Ramos (cell line): Measurements from ENCODE around the gene WNT7A.

Experiments used
- in situ Hi-C: fragments of 300-500 bp; cut with MboI; formaldehyde crosslinking; loops from one replicate; pipeline ENCODE4 v1.14.3; 2022; ENCODE audit warnings: low sequenced_read_pairs; ENCODE audit not compliant: unreplicated experiment

Gene WNT7A

DNA sequence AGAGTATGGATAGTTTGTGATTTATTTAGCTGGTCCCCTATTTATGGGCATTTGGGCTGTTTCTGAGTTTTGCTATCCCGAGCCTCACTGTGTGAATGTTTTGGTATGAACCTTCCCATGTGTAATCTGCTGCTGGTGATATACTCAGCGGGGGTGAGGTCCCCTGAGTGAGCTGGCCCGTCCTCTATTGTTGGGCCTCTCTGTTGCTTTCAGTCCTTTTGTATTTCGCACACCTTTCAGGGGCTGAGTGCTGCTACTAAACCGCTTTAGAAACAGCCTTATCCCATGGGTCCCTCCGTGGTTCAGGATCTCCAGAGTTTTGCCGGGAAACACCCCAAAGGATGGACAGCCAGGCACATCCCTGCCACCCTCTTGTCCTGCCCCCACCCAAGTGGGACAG lies 94.5 kb downstream of the WNT7A start:
- in situ Hi-C loops: no loop called here

DNA sequence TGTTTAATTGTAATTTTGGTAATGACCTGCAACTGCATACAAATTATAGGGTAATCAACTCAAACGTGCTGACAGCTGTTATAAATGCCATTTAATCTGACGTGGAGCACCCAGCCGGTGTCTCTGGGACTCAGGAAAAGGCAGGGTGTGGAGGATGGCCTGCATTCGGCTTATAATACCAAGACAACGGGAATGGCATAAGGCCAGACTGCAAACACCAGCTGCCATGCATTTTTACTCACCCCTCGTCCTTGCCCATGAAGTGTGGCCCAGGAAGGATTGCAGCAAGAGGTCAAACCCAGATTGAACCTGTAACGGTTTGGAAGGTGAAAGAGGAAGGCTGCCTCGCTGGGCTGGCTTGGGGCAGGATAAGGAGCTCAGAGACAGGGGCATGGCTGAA lies 96.4 kb downstream of the WNT7A start:
- in situ Hi-C loops: no loop called here

DNA sequence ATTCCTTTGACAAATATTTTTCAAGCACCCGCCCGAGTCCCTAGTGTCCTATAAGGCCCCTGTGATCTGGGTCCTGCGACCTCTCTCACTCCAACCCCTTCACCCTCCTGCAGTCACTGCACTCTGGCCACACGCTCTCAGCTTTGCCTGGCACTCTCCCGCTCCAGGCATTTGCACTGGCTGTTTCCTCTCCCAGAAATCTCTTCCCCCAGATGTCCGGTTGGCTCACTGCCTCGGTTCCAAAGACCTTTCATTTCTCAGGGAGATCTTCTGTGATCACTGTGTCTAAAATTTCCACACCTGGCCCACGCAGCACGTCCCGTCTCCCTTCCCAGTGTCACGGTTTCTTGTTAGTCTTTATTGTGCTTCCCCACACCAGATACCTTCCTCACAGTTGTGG lies 97.4 kb downstream of the WNT7A start:
- in situ Hi-C loops: no loop called here

DNA sequence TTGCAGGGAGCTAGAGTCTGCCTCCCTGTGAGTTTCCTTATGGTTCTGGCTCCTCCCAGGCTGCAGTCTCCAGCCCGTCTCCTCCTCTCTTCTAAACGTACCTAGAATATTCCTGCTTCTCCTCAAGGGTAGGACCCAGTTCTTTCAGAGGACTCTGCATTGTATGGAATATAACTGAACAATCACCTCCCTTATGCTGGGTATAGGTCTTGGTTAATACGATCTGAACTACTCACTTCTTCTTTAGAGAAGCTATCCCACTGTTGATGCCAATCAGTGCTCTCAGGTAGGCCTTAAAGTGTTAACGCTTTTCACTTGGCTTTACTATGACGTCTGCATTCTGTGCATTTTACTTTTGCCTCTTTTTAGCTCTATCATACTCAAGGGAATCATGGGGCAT lies 98.5 kb downstream of the WNT7A start:
- in situ Hi-C loops: no loop called here

DNA sequence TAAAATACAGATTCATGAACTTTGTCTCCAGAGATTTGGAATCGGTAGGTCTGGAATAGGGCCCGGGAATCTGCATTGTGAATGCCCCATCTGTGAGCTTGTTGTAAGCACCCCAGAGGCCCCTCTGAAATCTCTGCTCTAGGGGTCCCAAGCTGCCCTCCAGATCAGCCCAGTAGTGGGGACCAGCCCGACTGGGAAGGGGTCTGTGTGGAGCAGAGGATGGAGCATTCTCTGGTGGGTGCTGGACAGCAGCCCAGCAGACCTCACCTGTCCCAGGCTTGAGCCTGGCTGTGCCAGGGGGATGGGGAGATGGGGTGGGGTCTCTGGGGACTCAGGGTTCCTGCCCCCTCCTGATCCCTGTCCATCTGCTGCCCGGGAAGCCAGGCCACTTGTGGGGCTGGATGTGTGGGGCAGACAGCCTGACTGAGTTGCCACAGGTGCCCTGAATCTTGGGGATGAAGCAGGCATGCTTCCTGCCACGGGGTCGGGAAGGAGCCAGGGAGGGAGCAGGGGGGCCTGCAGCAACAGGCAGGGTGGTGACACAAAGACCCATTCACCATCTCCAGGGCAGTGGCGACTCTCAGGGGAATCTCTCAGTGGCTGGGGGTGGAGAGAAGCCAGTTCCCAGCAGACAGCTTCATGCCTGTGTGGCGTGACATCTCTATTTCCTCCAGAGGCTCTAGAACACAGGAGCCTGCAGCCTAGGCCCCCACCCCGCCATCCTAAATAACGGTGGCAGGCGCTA lies 99.3 kb downstream of the WNT7A start:
- in situ Hi-C loops: no loop called here

DNA sequence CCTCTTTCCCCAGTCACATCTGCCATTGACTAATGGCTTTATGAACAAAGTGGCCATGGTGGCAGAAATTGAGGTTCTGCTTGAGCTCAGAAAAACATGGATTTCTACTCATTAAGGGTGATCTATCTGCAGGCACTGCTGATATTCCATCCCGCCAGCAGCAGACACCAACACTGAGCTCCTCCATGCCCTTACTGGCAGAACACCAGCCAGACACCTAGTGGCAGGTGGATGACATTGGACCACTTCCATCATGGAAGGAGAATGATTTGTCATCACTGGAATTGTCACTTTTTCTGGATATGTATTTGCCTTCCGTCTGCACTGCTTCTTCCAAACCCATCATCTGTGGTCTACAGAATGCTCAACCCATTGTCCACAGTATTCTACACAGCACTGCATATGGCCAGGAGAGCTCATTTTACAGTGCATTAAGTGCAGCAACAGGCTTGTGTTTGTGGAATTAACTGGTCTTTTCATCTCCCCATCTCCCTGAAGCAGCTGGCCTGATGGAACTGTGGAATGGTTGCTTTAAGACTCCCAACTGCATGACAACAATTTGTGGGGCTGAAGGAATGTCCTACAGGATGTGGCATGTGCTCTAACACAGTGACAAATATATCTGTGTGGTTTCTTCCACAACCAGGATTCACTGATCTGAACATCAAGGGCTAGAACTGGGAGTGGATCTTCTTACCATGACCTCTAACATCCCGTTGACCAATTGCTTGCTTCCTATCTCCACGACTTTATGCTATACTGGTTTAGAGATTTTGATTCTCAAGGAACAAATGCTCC lies 103.4 kb downstream of the WNT7A start:
- in situ Hi-C loops: no loop called here

DNA sequence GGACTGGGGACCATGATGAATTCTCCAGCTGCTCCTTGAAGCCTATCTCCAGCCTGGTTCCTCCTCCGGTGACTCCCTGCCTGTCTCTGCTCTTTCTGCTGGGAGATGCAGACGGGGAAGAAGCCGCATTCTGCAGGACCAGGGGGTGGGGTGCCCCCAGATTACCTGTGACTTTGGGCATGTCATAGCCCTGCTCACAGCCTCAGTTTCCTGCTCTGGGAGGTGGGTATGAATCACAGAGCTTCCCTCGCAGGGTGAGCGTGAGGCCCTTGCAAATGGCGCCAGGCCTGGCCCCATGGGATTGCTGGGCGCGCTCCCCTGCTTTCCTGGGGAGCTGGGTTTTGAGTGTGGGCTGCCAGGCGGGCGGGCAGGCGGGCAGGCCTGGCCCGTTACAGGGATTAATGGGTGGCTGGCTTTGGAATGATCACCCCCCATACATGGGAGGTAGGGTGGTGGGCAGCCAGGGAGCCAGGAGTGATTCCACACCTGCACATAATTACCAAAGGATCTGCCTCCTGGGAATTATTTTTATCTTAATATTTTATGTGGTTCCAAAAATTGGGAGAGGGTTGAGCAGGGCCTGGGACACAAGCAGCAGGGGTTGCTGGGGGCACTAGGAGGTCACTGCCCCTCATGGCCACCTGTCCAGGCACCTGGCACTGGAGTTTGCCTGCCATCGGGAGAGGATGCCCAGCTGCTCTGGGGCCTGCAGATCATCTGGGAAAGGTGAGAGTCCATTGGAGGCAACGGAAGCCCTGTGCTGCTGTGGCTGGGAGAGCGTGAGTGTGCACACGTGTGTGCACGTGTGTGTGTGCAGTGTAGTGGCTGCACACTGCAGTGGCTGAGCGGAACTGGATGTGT lies 106.8 kb downstream of the WNT7A start:
- in situ Hi-C loops: no loop called here

DNA sequence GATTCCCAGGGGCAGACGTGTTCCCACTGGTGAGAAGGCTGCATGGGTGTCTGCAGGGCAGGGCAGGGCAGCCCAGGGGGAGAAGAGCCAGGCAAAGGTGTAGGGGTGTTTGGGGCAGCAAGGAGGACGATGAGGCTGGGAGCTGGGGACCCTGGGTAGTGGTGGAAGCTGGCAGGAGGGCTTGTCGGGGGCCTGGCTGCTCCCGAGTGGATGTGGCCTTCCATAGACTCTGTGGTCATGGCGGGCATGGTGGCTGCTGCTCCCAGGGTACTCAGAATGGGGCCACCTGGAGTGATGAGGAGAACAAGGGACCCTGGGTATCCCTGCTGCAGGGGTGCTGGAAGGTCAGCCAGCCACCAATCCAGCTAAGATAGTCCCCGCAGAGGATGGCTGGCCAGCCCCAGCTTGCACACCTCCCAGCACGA lies 107.5 kb downstream of the WNT7A start:
- in situ Hi-C loops: no loop called here

DNA sequence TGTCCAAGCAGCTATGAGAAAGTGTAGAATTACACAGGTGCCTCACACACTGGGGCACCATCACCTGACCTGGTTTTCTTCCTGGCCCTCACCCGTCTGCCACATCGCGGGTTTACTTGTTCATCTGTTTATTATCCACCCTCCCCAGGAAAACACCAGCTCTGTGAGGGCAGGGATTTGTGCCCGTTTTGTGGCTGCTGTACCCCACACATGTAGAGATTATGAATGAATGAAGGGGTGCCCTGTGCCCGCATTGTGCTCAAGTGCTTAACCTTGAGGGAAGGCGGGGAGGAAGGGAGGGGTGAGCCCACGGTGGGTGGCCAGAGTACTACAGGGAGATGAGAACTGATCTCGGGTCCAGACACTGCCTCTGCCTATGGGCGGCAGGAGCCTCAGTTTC lies 108.4 kb downstream of the WNT7A start:
- in situ Hi-C loops: no loop called here

DNA sequence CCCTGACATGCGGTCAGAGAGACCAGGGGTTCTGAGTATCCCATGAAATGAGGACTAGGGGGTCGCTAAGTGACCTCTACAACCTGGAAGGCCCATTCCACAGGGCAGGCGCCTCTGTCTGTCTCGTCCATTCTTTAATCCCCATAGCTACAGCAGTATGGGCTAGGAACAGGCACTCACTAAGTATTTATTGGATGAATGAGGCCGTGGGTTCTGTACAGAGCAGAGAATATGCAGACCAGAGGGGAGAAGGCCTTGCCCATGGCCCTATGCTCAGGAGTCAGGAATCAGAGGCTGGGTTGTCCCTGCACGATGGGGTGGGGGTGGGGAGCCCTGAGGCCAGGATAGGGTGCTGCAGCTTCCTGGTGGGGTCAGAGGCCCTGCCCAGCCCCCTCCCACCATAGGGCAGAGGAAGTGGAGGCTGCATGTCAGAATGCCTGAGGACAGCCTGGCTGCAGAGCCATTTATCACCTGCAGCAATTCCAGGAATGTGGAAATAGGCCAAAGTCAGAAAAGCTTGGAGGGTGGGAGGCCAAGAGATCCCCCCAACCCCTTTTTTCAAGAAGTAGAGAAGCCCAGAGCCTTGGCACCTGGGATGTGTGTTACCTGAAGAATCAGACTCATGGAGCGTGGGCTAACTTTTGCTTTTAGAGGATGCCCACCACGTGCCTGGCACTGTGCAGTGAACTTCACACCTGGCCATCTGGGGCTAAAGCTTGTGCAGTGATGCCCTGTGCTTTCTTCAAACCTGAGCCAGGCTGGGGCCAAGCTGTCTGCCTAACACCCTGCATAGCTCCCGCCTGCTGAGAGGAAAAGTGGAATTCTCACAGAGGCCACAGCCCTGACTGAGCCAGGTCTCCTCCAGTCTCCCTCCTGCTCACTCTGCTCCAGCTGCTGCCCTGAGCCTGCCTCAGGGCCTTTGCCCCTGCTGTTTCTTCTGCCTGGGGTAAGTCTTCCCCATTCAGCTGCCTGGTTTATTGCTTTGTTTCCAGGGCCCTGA lies 109.4 kb downstream of the WNT7A start:
- in situ Hi-C loops: no loop called here

DNA sequence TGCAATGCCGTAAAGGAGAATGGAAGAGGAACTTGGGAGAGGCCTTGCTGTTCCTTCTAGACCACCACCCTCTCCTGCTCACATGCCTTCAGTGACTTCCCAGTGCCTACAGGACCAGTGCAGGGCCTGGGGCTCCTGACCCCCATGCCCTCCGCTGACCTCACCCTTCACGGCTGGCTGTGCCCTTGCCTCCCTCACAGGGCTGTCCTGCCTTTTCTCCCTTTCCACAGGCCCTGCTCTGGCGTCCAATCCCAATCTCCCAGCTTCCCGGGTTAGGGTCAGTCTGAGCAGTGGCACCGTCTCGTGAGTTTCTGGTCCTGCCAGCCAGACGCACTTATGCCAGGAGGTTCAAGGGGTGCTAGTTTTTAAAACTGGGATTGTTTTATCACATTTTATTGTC lies 110.4 kb downstream of the WNT7A start:
- in situ Hi-C loops: no loop called here

DNA sequence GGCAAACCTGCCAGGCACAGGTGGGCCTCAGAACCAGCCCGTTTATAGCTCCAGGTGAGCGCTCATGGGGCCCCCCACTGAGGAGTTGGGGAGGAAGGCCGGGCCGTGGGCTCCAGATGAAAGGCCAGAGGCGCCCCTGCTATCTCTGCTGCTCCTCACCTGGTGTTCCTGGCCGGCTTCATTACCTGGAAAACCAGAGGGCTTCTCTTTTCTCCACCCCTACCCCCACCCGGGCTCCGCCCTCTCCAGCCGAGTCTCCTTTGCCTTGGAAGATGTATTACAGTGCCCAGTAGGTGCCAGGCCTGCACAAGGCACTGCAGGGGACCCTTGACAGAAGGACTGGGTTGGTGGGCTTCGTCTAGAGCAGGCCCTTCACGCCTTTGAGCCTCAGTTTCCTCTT lies 111.4 kb downstream of the WNT7A start:
- in situ Hi-C loops: no loop called here

DNA sequence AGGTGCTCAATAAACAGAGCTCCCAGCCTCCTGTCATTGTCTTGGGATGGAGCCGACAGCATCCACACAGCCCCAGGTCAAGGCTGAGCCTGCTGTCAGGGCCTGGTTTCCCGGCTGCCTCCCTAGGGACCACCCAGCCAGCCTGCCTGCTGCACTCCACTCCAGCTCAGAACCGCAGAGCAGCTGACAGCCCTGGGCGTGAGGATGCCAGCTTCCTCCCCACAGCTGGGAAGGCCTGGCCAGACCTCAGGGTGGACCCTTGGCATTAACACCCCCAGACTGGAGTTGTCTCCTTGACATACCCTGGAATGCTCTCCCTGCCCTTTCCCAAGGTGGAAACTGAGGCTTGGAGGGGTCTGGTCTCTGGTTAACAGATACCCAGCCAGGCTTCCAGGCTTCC lies 112.0 kb downstream of the WNT7A start:
- in situ Hi-C loops: no loop called here

DNA sequence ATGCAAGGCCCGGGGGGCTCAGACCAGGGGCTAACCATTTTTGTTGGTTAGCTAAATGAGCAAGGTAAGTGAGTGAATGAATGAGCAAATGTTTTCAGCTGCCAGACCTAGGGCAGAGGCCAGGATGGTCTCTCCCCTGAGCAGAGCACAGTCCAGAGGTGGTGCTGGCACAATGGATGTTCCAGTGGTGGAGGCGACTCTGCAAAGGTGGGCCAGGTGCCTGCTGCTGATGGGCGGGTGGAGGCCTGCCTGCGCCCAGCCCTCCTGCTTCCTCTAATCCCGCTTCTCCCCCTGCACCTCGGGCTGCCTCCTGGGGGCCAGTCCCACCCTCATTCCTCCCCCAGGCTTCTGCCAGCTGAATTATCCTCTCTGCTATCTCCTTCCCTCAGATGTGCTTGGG lies 112.8 kb downstream of the WNT7A start:
- in situ Hi-C loops: no loop called here
